Brain pericyte (primary cell): ENCODE measurements around the gene SVOP.
"Not testable (repeated sequence)": the region's sequence is repeated elsewhere in the genome, so short reads cannot be mapped to it uniquely, and the experiment has no call there.

Experiments
- DNase-seq: peaks from one replicate; pipeline ENCODE4 v3.0.0-alpha.2; 2012; ENCODE audit warnings: low read depth, low spot score

The SVOP gene

DNA sequence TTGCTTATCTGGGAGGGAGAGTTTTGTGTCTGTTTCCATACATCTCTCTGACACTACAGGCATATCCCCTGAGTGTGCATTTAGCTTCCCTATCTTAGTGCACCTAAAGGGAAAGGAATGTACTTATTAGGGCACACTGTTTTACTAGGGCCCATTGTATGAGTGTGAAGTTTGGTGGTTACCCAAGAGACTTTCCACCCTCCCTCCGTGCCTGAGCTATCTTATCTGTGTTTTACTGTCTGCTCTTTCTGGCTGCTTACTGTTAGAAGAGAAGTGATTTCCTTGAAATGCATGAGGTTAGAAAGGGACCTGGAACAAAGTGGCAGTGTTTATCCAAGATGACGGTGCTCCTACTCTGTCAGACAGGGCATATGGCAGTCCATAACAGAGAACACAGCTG lies 8.5 kb upstream of the SVOP start:
- no peak for DNase-seq

DNA sequence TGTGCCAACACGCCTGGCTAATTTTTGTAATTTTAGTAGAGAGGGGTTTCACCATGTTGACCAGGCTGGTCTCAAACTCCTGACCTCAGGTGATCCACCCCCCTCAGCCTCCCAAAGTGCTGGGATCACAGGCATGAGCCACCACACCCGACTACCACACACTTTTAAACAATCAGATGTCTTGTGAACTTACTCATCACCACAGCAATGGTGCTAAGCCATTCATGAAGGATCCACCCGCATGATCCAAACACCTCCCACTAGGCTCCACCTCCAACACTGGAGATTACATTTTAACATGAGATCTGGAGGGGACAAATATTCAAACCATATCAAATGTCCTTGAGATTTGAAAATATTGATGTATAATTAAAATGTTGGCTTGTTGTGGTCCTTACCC lies 7.8 kb upstream of the SVOP start:
- DNase-seq = not testable (repeated sequence)

DNA sequence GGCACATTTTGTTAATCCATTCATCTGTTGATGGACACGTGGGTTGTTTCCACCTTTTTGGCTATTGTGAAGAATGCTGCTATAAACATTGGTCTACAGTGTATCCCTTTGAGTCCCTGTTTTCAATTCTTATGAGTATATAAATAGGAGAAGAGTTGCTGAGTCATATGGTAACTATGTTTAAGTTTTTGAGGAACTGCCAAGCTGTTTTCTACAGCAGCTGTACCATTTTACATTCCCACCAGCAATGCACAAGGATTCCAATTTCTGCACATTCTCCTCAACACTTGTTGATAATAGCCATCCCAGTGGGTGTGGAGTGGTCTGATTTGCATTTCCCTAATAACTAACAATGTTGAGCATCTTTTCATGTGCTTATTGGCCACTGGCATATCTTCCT lies 6.9 kb upstream of the SVOP start:
- no peak for DNase-seq

DNA sequence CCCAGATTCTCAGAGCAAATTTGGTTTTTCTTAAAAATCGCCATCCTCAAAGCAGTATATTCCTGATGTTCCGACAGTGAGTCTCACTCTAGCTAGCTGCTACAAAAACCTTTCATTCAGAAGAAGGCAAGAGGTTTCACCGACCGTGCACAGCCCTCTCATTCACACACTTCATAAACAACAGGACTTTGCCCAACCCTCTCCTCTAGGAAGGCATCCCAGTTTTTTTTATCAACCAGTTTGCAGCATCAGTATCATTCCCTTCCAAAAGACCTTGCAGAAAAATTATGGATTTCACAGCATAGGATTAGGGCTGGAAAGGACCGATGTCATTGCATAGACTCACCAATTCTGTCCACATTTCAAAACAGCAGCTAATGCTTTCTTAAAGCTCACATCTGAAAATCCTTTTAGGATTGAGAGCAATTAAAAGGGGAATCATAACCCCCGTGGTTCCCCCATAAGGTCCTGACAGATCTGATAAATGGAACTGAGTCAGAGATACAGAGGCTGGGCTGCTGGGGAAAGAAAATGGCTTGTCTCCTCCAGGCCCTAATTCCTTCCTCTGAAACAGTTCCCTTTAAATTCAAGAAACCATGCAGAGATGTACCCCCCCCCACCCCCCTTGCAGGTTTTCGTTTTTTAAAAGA lies 597 bp downstream of the SVOP start:
- no peak for DNase-seq

DNA sequence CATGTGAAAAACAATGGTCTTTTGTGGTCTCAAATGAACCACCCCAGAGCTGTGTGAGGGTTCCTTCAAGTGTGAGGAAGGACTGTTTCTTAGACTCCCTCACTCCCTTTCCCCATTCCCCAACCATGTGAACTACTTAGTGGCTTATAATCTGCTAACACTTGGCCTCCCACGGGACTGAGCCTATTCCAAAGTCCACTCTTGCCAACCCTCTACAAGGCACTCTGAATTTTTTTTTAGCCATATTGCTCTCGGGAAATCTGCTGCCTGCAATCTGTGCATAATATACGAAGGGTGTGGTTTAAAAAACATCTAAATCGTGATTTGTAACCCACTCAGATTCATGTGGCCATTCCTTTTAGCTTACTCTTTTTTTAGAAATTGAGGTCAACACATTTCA lies 2.6 kb downstream of the SVOP start:
- no peak for DNase-seq

DNA sequence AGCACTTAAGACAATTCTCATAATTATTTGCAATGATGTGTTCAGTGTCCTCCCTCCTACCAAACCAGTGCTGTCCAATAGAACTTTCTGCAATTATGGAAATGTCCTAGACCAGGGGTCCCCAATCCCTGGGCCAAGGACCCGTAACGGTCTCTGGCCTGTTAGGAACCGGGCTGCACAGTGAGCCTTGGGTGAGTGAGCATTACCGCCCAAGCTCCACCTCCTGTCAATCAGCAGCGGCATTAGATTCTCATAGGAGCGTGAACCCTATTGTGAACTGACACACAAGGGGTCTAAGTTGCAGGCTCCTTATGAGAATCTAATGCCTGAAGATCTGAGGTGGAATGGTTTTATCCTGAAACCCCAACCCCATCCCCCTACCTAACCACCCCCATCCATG lies 3.9 kb downstream of the SVOP start:
- DNase-seq = no peak

DNA sequence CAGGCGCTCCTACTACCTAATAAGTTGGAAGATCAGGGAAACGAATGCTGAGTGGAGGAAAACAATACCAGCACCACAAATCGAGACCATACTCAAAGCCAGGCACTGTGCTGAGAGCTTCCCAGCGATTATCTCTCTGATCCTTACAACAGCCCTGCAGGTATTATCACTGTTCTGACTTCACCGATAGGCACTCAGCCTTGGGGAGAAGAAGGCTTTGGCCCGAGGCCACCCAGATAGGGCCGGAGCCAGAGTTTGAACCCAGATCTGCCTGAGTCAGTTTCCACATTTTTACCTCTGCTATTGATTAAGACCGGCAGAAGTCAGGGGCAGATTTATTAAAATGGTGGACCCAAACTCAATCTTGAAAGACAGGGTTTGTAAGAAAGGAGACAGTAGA lies 4.9 kb downstream of the SVOP start:
- DNase-seq = no peak

DNA sequence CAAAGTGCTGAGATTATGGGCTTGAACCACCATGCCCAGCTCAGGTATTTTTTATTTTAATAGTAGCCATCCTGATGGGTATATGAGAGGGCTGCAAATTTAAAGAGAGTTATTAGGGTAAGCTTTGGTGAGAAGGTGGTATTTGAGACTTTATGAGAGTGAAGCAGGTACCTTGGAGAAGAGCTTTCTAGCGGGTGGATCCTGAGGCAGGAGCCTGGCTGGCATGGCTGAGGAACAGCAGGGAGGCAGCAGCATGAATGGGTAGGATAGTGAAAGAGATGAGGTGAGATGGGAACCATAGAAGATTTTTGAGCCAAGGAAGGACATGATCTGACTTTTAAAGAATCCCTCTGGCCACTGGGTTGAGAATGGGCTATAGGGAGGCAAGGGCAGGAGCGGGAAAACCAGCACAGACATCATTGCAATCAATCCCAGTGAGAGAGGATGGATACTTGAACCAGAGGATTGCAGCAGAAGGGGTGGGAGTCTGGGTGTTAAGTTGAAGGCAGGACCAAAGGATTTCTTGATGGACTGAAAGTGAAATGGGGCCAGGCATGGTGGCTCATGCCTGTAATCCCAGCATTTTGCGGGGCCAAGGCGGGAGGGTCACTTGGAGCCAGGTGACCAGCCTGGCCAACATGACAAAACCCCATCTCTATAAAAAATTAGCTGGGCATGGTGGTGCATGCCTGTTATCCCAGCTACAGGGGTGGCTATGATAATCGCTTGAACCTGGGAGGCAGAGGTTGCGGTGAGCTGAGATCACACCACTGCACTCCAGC lies 5.7 kb downstream of the SVOP start:
- DNase-seq = no peak

DNA sequence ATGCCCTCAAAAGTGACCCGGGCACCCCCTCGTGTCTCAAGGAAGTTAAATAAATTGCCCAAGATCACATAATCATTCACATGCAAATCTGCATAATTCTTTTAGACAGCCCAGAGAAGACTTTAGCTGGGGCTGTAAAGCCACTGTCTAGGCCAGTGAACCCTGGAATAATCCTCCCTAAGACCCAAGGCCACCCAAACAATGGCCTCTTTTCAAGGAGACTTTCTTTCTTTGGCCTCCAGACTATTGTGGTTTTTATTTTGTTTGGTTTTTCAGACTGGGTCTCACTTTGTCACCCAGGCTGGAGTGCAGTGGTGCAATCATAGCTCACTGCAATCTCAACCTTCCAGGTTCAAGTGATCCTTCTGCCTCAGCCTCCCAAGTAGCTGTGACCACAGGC lies 10.6 kb downstream of the SVOP start:
- DNase-seq = no peak

DNA sequence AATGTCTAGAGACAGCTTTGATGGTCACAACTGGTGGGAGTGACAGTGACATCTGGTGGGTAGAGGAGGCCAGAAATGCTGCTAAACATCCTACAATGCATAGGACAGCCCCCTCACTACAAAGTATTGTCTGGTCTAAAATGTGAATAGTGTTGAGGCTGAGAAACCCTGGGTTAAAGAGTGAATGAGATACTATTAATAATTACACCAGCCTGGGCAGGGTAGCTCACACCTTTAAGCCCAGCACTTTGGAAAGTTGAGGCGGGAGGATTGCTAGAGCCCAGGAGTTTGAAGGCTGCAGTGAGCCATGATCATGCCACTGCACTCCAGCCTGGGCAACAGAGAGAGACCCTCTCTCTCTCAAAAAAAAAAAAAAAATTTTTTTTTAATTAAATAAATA lies 11.1 kb downstream of the SVOP start:
- no peak for DNase-seq

DNA sequence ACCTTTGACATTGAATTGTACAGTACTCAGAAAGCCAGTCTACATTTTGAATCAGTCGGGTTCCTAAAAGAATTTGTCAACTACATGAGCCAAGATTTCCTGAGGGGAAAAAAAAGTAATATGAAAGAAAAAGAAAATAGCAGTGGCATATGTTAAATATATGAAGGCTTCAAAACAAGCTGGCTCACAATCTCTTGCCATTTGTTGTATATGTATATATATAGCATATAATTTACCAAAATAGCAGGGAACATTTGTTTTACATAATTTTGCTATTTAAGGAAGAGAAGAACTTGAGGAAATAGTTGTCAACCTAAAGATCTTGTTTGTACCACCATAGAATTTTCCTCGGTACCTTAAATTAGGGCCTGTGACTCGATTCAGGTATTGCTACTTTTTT lies 16.9 kb downstream of the SVOP start:
- no peak for DNase-seq

DNA sequence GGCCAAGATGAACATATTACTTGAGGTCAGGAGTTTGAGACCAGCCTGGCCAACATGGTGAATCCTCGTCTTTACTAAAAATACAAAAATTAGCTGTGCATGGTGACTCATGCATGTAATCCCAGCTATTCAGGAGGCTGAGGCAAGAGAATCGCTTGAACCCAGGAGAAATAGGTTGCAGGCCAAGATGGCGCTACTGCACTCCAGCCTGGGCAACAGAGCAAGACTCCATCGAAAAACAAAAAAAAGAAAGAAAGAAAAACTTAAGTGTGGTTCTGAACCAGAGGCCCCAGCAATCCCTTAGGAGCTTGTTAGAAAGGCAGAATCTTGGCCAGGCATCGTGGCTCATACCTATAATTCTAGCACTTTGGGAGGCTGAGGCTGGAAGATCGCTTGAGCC lies 24.5 kb downstream of the SVOP start:
- no peak for DNase-seq

DNA sequence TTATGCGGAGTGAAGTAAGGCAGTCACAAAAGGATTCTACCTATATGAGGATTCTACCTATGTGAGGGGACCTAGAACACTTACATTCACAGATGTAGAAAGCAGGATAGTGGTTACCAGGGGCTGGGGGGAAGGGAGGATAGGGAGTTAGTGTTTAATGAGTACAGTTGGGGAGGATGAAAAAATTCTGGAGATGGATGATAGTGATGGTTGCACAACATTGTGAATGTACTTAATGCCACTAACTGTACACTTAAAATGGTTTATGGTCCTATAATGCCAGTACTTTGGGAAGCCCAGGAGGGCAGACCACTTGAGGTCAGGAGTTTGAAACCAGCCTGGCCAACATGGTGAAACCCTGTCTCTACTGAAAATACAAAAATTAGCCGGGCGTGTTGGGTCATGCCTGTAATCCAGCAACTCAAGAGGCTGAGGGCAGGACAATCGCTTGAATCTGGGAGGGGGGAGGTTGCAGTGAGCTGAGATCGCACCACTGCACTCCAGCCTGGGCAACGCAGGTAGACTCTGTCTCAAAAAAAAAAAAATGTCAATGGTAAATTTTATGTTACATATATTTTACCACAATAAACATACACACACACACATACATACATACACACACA lies 25.4 kb downstream of the SVOP start:
- DNase-seq = no peak

DNA sequence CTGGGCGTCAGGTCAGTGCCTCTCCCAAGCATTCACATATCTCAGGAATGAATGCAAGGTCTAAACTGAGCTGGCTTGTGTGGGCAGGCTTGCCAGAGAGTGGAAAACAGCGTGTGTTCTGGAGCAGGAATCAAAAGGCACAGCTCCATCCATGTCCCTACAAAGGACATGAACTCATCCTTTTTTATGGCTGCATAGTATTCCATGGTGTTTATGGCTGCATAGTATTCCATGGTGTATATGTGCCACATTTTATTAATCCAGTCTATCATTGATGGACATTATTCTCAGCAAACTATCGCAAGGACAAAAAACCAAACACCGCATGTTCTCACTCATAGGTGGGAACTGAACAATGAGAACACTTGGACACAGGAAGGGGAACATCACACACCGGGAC lies 30.8 kb downstream of the SVOP start:
- not testable (repeated sequence) for DNase-seq

DNA sequence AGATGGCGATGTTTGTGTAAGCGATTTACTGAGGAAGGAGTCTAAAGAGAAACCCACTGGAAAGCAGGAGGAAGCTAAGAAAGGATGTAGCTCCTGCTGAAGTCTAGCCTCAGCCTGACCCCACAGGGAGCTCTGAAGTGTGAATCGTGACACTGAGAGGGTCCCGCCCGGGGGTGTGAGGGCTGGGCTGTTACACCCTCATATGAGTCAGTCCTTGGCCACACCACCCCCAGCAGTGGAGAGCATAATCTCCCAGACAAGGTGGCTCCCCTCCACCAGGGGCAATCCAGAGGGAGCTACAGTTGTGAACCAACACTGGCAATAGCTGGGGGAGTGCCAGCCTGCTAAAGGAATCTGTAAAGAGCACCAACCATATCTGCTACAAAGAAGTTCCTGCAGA lies 31.5 kb downstream of the SVOP start:
- DNase-seq = no peak

DNA sequence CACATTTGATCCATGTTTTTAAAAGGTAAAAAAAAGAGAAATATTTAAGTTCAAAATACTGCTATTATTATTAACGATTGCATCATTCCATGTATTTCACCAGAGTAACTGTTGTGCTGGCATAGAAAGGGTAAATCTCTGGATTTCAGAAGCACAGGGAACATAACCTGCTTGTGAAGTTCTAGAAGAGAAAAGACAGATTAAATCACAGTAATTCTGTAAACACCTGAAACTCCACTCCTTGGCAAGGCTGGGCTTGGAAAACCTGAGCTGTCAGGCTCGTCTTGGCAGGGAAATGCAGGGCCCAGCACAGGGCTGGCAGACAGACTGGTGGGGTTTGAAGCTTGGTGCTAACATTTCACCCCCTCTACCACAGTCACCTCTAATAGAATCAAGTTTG lies 35.1 kb downstream of the SVOP start:
- DNase-seq = no peak

DNA sequence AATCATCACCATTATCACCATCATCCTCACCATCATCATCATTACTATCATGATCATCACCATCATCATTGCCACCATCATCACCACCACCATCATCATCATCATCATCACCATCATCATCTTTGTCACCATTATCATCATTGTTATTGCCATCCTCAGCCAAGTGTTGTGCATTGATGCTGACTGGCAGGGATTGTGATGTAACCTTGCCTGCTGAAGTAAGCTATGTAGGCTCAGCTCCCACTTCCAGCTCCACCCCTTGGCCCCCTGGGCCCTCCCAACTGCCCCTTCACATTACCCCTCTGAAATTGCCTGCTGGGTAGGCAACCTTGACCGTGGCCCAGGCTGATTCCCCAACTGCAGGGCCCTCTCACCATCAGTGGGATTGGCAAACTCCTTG lies 37.6 kb downstream of the SVOP start:
- no peak for DNase-seq

DNA sequence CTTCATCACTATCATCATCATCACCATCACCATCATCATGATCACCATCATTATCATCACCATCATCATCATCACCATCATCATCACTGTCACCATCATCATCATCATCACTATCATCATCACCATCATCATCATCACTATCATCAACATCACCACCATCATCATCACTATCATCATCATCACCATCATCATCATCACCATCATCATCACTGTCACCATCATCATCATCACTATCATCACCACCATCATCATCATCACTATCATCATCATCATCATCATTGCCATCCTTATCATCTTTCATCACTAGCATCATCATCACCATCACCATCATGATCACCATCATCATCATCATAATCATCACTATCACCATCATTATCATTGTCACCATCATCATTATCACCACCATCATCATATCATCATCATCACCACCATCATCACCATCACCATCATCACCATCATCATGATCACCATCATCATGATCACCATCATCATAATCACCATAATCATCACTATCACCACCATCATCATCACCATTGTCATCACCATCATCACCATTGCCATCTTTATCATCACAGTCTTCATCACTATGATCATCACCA lies 38.1 kb downstream of the SVOP start:
- DNase-seq = no peak

DNA sequence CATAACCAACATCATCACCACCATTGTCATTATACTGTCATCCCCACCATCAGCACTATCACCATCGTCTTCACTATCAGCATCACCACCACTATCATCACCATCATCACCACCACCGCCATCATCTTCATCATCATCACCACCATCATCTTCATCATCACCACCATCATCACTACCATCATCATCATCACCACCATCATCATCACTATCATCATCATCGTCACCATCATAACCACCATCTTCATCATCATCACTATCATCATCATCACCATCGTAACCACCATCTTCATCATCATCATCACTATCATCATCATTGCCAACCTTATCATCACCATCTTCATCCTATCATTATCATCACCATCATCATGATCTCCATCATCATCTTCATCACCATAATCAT lies 39.0 kb downstream of the SVOP start:
- no peak for DNase-seq

DNA sequence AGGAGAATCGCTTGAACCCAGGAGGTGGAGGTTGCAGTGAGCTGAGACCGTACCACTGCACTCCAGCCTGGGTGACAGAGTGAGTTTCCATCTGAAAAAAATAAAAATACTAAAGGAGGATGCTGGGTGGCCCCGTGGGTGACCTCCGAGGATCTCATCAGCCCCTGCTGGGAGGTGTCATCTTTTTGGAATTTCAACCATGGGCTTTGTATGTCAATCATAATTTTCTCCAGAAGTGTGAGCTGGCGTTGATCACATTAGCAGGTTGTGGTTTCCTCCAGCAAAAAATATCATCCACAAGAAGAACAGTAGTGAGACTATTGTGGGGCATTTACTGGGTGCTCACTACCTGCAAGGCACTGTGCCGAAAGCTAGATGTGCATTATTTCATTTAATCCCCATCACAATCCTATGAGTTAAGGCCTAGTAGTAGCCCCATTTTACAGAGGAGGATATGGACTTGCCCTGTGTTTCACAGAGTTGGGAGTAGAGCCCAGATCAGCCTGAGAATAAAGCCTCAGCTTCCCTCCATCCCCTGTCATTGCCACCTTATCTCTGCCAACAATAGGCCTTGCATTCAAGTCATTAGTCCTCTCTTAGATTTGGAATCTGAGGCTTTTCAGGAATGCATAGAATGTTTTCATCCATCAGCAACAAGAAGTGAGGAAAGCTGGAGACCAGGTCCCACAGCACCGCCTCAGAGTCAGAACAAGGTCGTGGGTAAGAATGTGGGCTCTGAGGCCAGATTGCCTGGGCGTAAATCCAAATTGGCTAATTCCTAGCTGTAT lies 39.8 kb downstream of the SVOP start:
- no peak for DNase-seq

DNA sequence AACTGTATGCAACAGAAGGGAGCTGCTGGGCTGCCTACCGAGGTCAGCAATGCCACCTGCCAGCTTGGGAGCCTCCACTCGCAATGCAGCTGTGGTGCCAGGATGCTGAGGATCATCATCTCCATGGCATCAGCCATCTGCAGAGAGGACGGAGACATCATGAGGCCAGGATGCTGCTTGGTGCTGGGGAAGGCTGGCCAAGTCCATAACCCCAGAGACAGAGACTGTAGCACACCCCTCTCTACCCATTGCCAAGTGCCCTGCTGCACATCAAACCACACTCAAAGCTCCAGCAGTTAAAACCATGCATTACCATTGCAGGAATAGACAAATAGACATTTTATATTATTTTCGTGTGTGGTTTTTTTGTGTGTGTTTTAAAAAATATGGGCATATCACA lies 43.5 kb downstream of the SVOP start:
- DNase-seq = no peak

DNA sequence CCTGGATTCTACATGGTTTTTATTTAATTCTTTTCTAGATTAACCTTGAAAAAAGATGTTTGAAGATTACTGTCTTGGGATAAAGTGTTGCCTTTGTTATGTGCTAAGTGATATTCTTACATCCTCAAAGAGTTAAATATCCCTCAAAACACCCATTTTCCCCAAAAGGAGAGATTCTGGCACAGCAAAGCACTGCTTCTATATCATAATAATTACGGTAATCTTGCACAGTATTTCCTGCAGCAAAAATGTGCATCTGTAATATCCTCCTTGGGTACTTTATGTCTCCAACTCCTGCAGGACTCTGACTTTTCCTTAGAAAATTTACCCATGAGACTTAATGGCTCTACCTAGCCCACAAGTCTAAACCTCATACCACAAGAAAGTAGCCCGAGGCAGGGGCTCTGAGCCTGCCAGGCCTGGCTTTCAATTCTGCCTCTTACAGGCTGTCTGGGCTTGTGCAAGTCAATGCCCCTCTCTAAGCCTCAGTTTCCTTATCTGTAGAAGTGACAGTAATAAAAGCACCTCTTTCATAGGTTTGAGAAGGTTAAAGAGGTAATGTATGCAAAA lies 45.8 kb downstream of the SVOP start:
- DNase-seq = no peak
